Gastroesophageal sphincter (tissue), 3 donors: Measurements from ENCODE around the gene PPP1R13B.
A peak's percentile ranks its signal among the peaks of the same experiment; 100 is the strongest.

Experiments
- EP300 ChIP-seq: sonication (generic); formaldehyde crosslinking; IDR thresholded peaks from one replicate; pipeline ENCODE4 v1.6.1; 2017; ENCODE audit warnings: antibody characterized with exemption, mild to moderate bottlenecking
- POLR2A ChIP-seq, 2 donors: fragments of 450-650 bp; IDR thresholded peaks; one replicate each; pipeline ENCODE4 v1.6.1; 2017; ENCODE audit warnings: antibody characterized with exemption in 2 of 2, mild to moderate bottlenecking in 2 of 2, moderate library complexity in 1 of 2
- POLR2AphosphoS5 ChIP-seq: sonication (generic); formaldehyde crosslinking; IDR thresholded peaks from one replicate; pipeline ENCODE4 v1.6.1; 2017; ENCODE audit warnings: antibody characterized with exemption
- TF ChIP-seq, protein P1 (sequence below), 4 experiments: fragments of 200-600 bp in 2 of 4; fragments of 450-650 bp in 2 of 4; sonication (generic) in 1 of 4; IDR thresholded peaks; one replicate each; pipeline ENCODE4 v1.5.1; 2017 to 2019; ENCODE audit warnings: antibody characterized with exemption in 4 of 4, mild to moderate bottlenecking in 2 of 4, moderate library complexity in 2 of 4

DNA sequence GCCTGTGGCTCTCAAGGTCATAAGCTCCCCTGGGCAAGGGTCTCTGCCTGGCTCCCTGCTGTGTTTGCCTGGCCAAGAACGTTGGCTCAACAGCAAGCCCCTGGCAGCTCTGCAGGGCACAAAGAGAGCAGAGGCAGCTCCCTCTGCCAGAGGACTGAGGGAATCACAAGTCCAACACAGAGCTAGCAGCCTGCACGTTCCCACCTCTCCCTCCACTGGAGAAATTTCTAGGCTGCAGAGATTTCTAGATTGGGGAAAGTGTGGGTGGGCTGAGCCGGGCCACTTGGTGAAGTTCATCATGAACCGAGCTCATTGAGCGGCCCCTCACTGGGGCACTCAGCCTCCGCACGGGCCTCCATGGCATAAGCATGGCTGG is 111.9 kb downstream of the PPP1R13B start:
- TF ChIP-seq POLR2A (IDR thresholded peaks at IDR 0.05) (no peak), EP300 (no peak), POLR2AphosphoS5 (no peak)
- TF ChIP-seq, protein P1, sequence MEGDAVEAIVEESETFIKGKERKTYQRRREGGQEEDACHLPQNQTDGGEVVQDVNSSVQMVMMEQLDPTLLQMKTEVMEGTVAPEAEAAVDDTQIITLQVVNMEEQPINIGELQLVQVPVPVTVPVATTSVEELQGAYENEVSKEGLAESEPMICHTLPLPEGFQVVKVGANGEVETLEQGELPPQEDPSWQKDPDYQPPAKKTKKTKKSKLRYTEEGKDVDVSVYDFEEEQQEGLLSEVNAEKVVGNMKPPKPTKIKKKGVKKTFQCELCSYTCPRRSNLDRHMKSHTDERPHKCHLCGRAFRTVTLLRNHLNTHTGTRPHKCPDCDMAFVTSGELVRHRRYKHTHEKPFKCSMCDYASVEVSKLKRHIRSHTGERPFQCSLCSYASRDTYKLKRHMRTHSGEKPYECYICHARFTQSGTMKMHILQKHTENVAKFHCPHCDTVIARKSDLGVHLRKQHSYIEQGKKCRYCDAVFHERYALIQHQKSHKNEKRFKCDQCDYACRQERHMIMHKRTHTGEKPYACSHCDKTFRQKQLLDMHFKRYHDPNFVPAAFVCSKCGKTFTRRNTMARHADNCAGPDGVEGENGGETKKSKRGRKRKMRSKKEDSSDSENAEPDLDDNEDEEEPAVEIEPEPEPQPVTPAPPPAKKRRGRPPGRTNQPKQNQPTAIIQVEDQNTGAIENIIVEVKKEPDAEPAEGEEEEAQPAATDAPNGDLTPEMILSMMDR (IDR thresholded peaks at IDR 0.05) = peak in 2 of 4 experiments; percentile 19 to 40
